HepG2 (cell line): ENCODE measurements around the gene ZFAND2B. TPM values are rescaled to one million over a fixed set of nuclear protein-coding genes. Genes with fewer than 3 reads are reported as not detected.

Experiments
- CCDC6 ChIP-seq: sonication (generic); formaldehyde crosslinking; IDR thresholded peaks from 2 replicates; pipeline ENCODE4 v1.8.1; 2022; ENCODE audit warnings: mild to moderate bottlenecking, missing genetic modification reagents, moderate library complexity
- HNRNPH1 ChIP-seq: fragments of 200-400 bp; formaldehyde crosslinking; optimal IDR thresholded peaks from 2 replicates; pipeline ENCODE3; 2017; ENCODE audit warnings: mild to moderate bottlenecking, low read depth, low read length
- KMT2A ChIP-seq: sonication (generic); formaldehyde crosslinking; IDR thresholded peaks from 2 replicates; pipeline ENCODE4 v1.4.0; 2020; ENCODE audit warnings: missing genetic modification reagents
- PAF1 ChIP-seq: IDR thresholded peaks from 2 replicates; pipeline ENCODE4 v1.6.1; 2016; ENCODE audit warnings: missing genetic modification reagents, missing compliant biosample characterization
- RXRB ChIP-seq: IDR thresholded peaks from 2 replicates; pipeline ENCODE4 v1.6.1; 2016; ENCODE audit warnings: borderline replicate concordance, missing genetic modification reagents, missing compliant biosample characterization
- SIN3B ChIP-seq: fragments of 150-350 bp; IDR thresholded peaks from 2 replicates; pipeline ENCODE4 v1.6.1; 2014; ENCODE audit warnings: low read length
- SMAD3 ChIP-seq: sonication (generic); formaldehyde crosslinking; IDR thresholded peaks from 2 replicates; pipeline ENCODE4 v1.4.0; 2020; ENCODE audit warnings: missing genetic modification reagents
- SMARCC2 ChIP-seq: fragments of 450-650 bp; IDR thresholded peaks from 2 replicates; pipeline ENCODE4 v1.6.1; 2017; ENCODE audit warnings: antibody characterized with exemption, mild to moderate bottlenecking
- SMARCE1 ChIP-seq: fragments of 450-650 bp; IDR thresholded peaks from 2 replicates; pipeline ENCODE4 v1.6.1; 2017; ENCODE audit warnings: borderline replicate concordance
- SP2 ChIP-seq: sonication (generic); formaldehyde crosslinking; IDR thresholded peaks from 2 replicates; pipeline ENCODE4 v1.5.1; 2020; ENCODE audit warnings: mild to moderate bottlenecking, missing genetic modification reagents
- STAT5B ChIP-seq: sonication (generic); formaldehyde crosslinking; IDR thresholded peaks from 2 replicates; pipeline ENCODE4 v1.4.0; 2020; ENCODE audit warnings: missing genetic modification reagents
- WIZ ChIP-seq: sonication (generic); formaldehyde crosslinking; IDR thresholded peaks from 2 replicates; pipeline ENCODE4 v1.5.1; 2020; ENCODE audit warnings: mild to moderate bottlenecking, missing genetic modification reagents
- ZBTB42 ChIP-seq: sonication (generic); formaldehyde crosslinking; IDR thresholded peaks from 2 replicates; pipeline ENCODE4 v1.5.0; 2020; ENCODE audit warnings: mild to moderate bottlenecking, missing genetic modification reagents
- ZNF205 ChIP-seq: IDR thresholded peaks from 2 replicates; pipeline ENCODE4 v1.6.1; 2018; ENCODE audit warnings: missing biosample characterization, missing genetic modification reagents
- ZNF230 ChIP-seq: sonication (generic); formaldehyde crosslinking; IDR thresholded peaks from 2 replicates; pipeline ENCODE4 v1.4.0; 2020; ENCODE audit warnings: mild to moderate bottlenecking, missing genetic modification reagents
- ZNF264 ChIP-seq: sonication (generic); formaldehyde crosslinking; IDR thresholded peaks from 2 replicates; pipeline ENCODE4 v1.4.0; 2020; ENCODE audit warnings: missing genetic modification reagents
- ZNF589 ChIP-seq: sonication (generic); formaldehyde crosslinking; conservative IDR thresholded peaks from 2 replicates; pipeline ENCODE4 v1.8.0; 2022; ENCODE audit warnings: mild to moderate bottlenecking, moderate library complexity, missing genetic modification reagents
- ZNF614 ChIP-seq: IDR thresholded peaks from 2 replicates; pipeline ENCODE4 v1.6.1; 2018; ENCODE audit warnings: missing biosample characterization, missing genetic modification reagents, inconsistent platforms, borderline replicate concordance
- ZNF790 ChIP-seq: sonication (generic); formaldehyde crosslinking; IDR thresholded peaks from 2 replicates; pipeline ENCODE4 v1.8.0; 2022; ENCODE audit warnings: missing genetic modification reagents, mild to moderate bottlenecking, borderline replicate concordance
- polyA plus RNA-seq, 8 experiments: library from polyadenylated mRNA; depleted of rRNA in 3 of 8; stranded (reverse) in 7 of 8; unstranded in 1 of 8; fragments of >200 nt; fragmentation: Illumina TruSeq in 4 of 8; extraction: Trizol in 4 of 8; gene quantifications; 2 replicates each; pipeline versions ENCODE4 v1.2.1 to v1.2.3, GENCODE V29; 2011 to 2016; ENCODE audit warnings: low read depth in 4 of 8, missing spikeins in 1 of 8, mixed read lengths in 1 of 8; ENCODE audit not compliant: insufficient read depth in 1 of 8
- total RNA-seq, 5 experiments: library from RNA; depleted of rRNA; stranded (reverse); fragments of >200 nt; fragmentation: Illumina TruSeq; extraction: Trizol; gene quantifications; 2 replicates each; pipeline ENCODE4 v1.2.3, GENCODE V29; 2016; ENCODE audit warnings: low read depth in 1 of 5
- TF ChIP-seq, protein P1 (sequence below): sonication (generic); formaldehyde crosslinking; conservative IDR thresholded peaks from 2 replicates; pipeline ENCODE4 v1.4.0; 2020; ENCODE audit warnings: mild to moderate bottlenecking, missing genetic modification reagents, moderate library complexity
- TF ChIP-seq, protein P2 (sequence below): sonication (generic); formaldehyde crosslinking; IDR thresholded peaks from 2 replicates; pipeline ENCODE4 v1.8.1; 2023; ENCODE audit warnings: mild to moderate bottlenecking, missing genetic modification reagents, borderline replicate concordance
- TF ChIP-seq, protein P3 (sequence below), 2 experiments: sonication (generic) in 1 of 2; formaldehyde crosslinking in 1 of 2; IDR thresholded peaks; 2 replicates each; pipeline versions ENCODE4 v1.4.0 to v1.6.1; 2018 to 2020; ENCODE audit warnings: missing genetic modification reagents in 2 of 2, borderline replicate concordance in 1 of 2, low read depth in 1 of 2, mild to moderate bottlenecking in 1 of 2, missing biosample characterization in 1 of 2

ZFAND2B gene
- total and polyA plus RNA-seq, 2 of the 13 experiments (the other 11 are each of a cell fraction or from before 2014, with no cell fraction given): 53.3 to 115 TPM

DNA sequence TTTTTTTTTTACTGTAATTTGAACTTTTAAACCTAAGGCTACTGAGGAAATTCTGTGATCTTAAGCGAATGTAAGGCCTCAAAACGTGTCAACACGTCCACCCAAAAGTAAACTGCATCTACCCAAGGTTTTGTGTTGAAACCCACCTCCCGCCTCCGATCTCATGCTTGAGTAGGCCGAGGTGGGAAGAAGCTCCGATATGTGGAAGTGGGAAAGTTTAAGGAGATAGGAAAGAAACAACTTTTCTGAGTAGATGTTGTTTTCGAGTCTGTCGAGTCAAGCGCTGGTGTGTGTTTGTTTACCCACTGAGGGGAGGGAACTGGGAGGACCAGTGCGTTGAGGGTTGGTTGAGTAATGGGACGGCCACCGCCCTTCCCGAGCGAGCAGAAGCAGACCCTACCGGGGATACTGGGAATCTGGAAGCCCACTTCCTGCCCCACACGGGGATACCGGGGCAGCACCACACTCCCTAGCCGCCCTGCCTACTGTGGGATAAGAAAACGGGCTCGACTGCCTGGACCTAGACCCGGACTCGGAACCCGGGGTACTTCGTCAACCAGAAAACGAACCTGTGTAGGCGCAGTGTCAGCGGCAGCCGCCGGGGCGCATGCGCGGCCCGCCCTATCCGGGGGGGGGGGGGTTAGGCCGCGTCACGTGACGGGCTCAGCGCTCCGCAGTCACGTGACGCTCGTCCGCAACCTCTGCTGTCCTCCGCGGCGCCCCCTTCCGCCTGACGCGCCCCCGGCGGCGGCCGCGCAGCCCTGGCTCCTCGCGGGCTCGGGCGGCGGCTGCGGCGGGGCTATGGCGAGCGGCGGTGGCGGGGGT, 28.8 kb upstream of the ZFAND2B start, which contains the start of gene RETREG2 (continued):
- TF ChIP-seq SIN3B: peak; percentile 63; the same call in 1 of the 2 replicates
- peak; percentile 54; the same call in 1 of the 2 replicates for TF ChIP-seq ZNF589 (CRISPR knock-in tag)
- TF ChIP-seq PAF1 (CRISPR knock-in tag): no peak
- no peak for TF ChIP-seq SMARCC2
- TF ChIP-seq SMARCE1: no peak
- 0 out of 2 replicates have a peak, but pooled peaks have one; percentile 62 for TF ChIP-seq ZNF264
- TF ChIP-seq ZBTB42 (CRISPR knock-in tag): peak; percentile 70; the same call in 1 of the 2 replicates
- TF ChIP-seq ZNF790 (CRISPR knock-in tag): peak; percentile 85; the same call in 1 of the 2 replicates
- no peak for TF ChIP-seq ZNF614
- TF ChIP-seq ZNF230 (CRISPR knock-in tag): peak; percentile 96
- no peak for TF ChIP-seq HNRNPH1
- TF ChIP-seq RXRB (CRISPR knock-in tag): peak; percentile 47; the same call in 1 of the 2 replicates
- TF ChIP-seq, protein P1, sequence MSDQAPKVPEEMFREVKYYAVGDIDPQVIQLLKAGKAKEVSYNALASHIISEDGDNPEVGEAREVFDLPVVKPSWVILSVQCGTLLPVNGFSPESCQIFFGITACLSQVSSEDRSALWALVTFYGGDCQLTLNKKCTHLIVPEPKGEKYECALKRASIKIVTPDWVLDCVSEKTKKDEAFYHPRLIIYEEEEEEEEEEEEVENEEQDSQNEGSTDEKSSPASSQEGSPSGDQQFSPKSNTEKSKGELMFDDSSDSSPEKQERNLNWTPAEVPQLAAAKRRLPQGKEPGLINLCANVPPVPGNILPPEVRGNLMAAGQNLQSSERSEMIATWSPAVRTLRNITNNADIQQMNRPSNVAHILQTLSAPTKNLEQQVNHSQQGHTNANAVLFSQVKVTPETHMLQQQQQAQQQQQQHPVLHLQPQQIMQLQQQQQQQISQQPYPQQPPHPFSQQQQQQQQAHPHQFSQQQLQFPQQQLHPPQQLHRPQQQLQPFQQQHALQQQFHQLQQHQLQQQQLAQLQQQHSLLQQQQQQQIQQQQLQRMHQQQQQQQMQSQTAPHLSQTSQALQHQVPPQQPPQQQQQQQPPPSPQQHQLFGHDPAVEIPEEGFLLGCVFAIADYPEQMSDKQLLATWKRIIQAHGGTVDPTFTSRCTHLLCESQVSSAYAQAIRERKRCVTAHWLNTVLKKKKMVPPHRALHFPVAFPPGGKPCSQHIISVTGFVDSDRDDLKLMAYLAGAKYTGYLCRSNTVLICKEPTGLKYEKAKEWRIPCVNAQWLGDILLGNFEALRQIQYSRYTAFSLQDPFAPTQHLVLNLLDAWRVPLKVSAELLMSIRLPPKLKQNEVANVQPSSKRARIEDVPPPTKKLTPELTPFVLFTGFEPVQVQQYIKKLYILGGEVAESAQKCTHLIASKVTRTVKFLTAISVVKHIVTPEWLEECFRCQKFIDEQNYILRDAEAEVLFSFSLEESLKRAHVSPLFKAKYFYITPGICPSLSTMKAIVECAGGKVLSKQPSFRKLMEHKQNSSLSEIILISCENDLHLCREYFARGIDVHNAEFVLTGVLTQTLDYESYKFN (CRISPR knock-in tag): peak; percentile 67; the same call in 1 of the 2 replicates
- TF ChIP-seq CCDC6 (CRISPR knock-in tag): peak; percentile 80; the same call in 1 of the 2 replicates
- no peak; the same call in 1 of the 2 replicates for TF ChIP-seq ZNF205 (CRISPR knock-in tag)
- peak; percentile 78 for TF ChIP-seq SP2
- TF ChIP-seq, protein P2, sequence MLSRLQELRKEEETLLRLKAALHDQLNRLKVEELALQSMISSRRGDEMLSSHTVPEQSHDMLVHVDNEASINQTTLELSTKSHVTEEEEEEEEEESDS (CRISPR knock-in tag): no peak
- TF ChIP-seq KMT2A (CRISPR knock-in tag): 0 out of 2 replicates have a peak, but pooled peaks have one; percentile 34
- peak; percentile 55; the same call in 1 of the 2 replicates for TF ChIP-seq WIZ (CRISPR knock-in tag)
- TF ChIP-seq, protein P3, sequence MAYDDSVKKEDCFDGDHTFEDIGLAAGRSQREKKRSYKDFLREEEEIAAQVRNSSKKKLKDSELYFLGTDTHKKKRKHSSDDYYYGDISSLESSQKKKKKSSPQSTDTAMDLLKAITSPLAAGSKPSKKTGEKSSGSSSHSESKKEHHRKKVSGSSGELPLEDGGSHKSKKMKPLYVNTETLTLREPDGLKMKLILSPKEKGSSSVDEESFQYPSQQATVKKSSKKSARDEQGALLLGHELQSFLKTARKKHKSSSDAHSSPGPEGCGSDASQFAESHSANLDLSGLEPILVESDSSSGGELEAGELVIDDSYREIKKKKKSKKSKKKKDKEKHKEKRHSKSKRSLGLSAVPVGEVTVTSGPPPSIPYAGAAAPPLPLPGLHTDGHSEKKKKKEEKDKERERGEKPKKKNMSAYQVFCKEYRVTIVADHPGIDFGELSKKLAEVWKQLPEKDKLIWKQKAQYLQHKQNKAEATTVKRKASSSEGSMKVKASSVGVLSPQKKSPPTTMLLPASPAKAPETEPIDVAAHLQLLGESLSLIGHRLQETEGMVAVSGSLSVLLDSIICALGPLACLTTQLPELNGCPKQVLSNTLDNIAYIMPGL (CRISPR knock-in tag; IDR thresholded peaks at IDR 0.05; ENCODE audit: borderline replicate concordance in 1 of 2, low read depth in 1 of 2): peak in 1 of 2 experiments; percentile 71; a peak in 3 of 4 replicates
- TF ChIP-seq SMAD3 (CRISPR knock-in tag): no peak
- no peak for TF ChIP-seq STAT5B (CRISPR knock-in tag)
